Measurements from ENCODE around the gene ELOVL6. TPM values are rescaled to one million over a fixed set of nuclear protein-coding genes. Genes with fewer than 3 reads are reported as not detected.
A peak's percentile ranks its signal among the peaks of the same experiment; 100 is the strongest.

The ELOVL6 gene
- total and polyA plus RNA-seq, 12 donors, result 0.84 to 7.7 (median 2.8) TPM

- no peak overlapping the region for H3K4me3 ChIP-seq
- no peaks in the 10 kb centered on the region for H3K27me3 ChIP-seq
- WGBS, 2 donors, result 39 to 60% methylated on average over 6 of the region's 6 CpGs
- TF ChIP-seq, protein P1, sequence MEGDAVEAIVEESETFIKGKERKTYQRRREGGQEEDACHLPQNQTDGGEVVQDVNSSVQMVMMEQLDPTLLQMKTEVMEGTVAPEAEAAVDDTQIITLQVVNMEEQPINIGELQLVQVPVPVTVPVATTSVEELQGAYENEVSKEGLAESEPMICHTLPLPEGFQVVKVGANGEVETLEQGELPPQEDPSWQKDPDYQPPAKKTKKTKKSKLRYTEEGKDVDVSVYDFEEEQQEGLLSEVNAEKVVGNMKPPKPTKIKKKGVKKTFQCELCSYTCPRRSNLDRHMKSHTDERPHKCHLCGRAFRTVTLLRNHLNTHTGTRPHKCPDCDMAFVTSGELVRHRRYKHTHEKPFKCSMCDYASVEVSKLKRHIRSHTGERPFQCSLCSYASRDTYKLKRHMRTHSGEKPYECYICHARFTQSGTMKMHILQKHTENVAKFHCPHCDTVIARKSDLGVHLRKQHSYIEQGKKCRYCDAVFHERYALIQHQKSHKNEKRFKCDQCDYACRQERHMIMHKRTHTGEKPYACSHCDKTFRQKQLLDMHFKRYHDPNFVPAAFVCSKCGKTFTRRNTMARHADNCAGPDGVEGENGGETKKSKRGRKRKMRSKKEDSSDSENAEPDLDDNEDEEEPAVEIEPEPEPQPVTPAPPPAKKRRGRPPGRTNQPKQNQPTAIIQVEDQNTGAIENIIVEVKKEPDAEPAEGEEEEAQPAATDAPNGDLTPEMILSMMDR (IDR thresholded peaks at IDR 0.05), result no peak
- H3K4me1 ChIP-seq, result peaks cover 0 to 18% (median 10%) of the 10 kb centered on the region in 9 donors
- intact Hi-C loops (cut with DNase I), result no loop called here
- ATAC-seq (peak in 6 of 8 donors; percentile 58 to 79 (median 64)), DNase-seq (peak; percentile 21 to 23)
- H3K36me3 ChIP-seq, result no peaks in the 10 kb centered on the region
- no peaks in the 10 kb centered on the region for H3K9me3 ChIP-seq
- no peak overlapping the region for H3K27ac ChIP-seq
Observed at GRCh38 chr4:110071466-110071865, 126.9 kb downstream of the ELOVL6 start.

DNA sequence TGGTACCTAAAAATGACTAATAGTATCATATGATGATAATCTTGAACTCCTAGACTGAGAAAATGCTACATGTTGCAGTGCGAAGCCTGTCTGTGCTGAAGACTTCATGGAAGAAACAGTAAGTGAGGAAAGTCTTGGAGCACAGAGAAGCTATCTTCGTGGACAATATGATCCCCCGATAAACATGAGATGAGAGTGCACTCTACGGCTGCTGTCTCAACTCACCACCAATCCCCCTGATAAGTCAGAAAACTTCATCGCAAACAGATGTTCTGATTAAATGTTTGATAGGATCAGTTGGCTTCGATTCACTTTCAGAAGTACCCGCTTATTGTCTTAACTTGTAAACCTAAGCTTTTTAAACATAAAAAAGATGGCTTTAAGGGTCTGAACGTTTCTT lies 130.2 kb downstream of the ELOVL6 start:
- H3K4me1 ChIP-seq, result peaks cover 0 to 18% (median 4%) of the 10 kb centered on the region in 9 donors
- DNase-seq (no peak), ATAC-seq (no peak)
- WGBS, 2 donors, result 86 to 91% methylated on average over 8 of the region's 8 CpGs
- H3K4me3 ChIP-seq, result no peak overlapping the region
- H3K36me3 ChIP-seq, result no peaks in the 10 kb centered on the region
- intact Hi-C loops (cut with DNase I), result no loop called here
- TF ChIP-seq, protein P1 (IDR thresholded peaks at IDR 0.05), result no peak
- H3K27ac ChIP-seq, result no peak overlapping the region
- no peaks in the 10 kb centered on the region for H3K9me3 ChIP-seq
- H3K27me3 ChIP-seq, result peaks cover 0 to 5% (median 0%) of the 10 kb centered on the region in 7 donors

DNA sequence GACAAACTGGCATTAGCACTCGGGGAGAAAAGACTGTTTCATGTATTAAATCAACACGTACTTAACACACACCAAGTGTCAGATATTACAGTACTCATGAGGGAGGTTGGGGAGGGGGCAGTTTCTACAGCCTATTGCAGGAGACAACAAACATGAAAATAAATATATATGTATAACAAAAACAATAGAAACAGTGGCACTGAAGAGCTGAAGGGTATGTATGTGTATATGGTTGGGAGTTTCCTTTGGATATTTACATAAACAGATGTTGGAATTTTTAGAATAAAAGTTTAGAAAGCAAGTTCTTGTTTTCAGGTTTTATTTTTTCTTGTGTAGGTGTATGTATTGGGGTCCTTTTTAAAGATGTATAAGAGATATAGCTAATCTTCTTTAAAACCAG lies 133.5 kb downstream of the ELOVL6 start:
- TF ChIP-seq, protein P1 (IDR thresholded peaks at IDR 0.05), result no peak
- H3K27ac ChIP-seq, result no peak overlapping the region
- intact Hi-C loops (cut with DNase I), result no loop called here
- 30 to 52% methylated on average over 2 of the region's 2 CpGs for WGBS, 2 donors
- no peak for DNase-seq
- no peaks in the 10 kb centered on the region for H3K36me3 ChIP-seq
- no peak overlapping the region for H3K4me3 ChIP-seq
- peaks cover 0 to 5% (median 0%) of the 10 kb centered on the region in 7 donors for H3K27me3 ChIP-seq
- H3K9me3 ChIP-seq, result no peaks in the 10 kb centered on the region
- ATAC-seq, result no peak
- peaks cover 0 to 7% (median 0%) of the 10 kb centered on the region in 9 donors for H3K4me1 ChIP-seq

DNA sequence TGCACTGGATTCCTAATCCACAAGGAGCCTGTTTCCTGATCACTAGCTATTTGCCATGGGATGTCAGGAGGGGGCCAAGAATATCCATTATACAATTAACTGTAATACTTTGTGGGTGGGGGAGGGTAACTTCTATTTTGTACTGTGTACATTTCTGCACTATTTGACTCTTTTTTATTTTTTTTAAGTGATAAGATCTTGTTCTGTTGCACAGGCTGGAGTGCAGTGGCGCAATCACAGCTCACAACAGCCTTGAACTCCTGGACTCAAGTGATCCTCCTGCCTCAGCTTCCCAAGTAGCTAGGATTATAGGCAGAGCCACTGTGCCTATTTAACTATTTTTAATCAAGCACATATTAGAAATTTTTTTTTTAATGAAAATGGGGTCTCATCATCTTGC lies 134.1 kb downstream of the ELOVL6 start:
- Histone ChIP-seq H3K4me3 (no peak overlapping the region), H3K4me1 (peaks cover 0 to 13% (median 0%) of the 10 kb centered on the region in 9 donors), H3K27ac (no peak overlapping the region), H3K9me3 (no peaks in the 10 kb centered on the region), H3K27me3 (peaks cover 0 to 5% (median 0%) of the 10 kb centered on the region in 7 donors), H3K36me3 (no peaks in the 10 kb centered on the region)
- ATAC-seq, result no peak
- DNase-seq, result no peak
- intact Hi-C loops (cut with DNase I), result no loop called here
- TF ChIP-seq, protein P1 (IDR thresholded peaks at IDR 0.05), result no peak
- 96 to 100% methylated on average over 1 of the region's 1 CpG for WGBS, 2 donors
